Esophagus muscularis mucosa (tissue), 4 donors: ENCODE results near the gene DNMT3B.

Source experiments
- CTCF ChIP-seq, 3 experiments: fragments of 200-600 bp in 2 of 3; fragments of 450-650 bp in 1 of 3; sonication (generic) in 2 of 3; IDR thresholded peaks; one replicate each; pipeline ENCODE4 v1.5.1; 2017 to 2019; ENCODE audit warnings: antibody characterized with exemption in 3 of 3, mild to moderate bottlenecking in 2 of 3, moderate library complexity in 1 of 3
- EP300 ChIP-seq: sonication (generic); formaldehyde crosslinking; IDR thresholded peaks from one replicate; pipeline ENCODE4 v1.6.1; 2017; ENCODE audit warnings: antibody characterized with exemption
- POLR2A ChIP-seq: fragments of 450-650 bp; IDR thresholded peaks from one replicate; pipeline ENCODE4 v1.6.1; 2017; ENCODE audit warnings: antibody characterized with exemption, moderate library complexity, mild to moderate bottlenecking, low read depth
- POLR2AphosphoS5 ChIP-seq, 2 donors: sonication (generic); formaldehyde crosslinking; IDR thresholded peaks; one replicate each; pipeline ENCODE4 v1.6.1; 2017; ENCODE audit warnings: antibody characterized with exemption in 2 of 2

DNA sequence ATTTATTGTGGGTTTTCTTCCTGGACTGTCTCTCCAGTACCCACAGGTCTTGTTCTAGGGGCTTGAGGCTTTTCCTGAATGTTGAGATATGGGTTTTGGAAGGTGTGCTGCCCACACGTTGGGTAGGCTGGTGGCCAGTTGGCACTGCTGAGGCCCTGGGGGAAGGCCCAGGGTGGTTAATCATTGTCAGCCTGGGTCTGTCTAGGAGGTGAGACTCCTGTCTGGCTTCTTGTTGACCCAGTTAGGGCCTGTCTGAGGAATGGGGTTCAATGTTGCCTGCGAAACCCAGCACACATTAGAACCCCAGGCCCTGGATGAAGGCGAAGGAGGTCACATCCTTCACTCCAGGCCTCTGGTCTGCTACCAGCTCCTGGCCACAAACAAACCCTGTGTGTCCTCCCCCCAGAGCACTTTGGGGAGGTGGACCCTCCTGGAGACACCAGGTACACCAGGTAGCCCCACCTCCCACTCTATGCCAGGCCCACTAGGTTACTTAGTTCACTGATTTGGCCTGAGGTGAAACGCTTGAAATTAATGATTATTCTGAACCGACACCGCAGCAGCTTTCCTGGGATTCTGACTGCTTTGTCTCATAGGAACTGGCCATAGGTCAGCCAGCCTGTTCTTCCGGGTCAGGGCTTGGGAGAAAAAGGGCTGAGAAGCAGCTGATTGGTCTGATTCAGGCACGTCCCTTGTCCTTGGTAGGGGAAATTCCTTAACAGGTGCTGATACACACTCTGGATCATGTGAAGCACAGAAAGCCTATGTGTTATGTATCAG, 15.2 kb downstream of the DNMT3B start:
- TF ChIP-seq CTCF (IDR thresholded peaks at IDR 0.05) (no peak), POLR2A (no peak), EP300 (no peak), POLR2AphosphoS5 (IDR thresholded peaks at IDR 0.05) (no peak)
